ENCODE results near the gene ZNF835. TPM values are rescaled to one million over a fixed set of nuclear protein-coding genes. Genes with fewer than 3 reads are reported as not detected.

The ZNF835 gene
- total RNA-seq, 1 experiment from 2014 or later, result not detected

DNA sequence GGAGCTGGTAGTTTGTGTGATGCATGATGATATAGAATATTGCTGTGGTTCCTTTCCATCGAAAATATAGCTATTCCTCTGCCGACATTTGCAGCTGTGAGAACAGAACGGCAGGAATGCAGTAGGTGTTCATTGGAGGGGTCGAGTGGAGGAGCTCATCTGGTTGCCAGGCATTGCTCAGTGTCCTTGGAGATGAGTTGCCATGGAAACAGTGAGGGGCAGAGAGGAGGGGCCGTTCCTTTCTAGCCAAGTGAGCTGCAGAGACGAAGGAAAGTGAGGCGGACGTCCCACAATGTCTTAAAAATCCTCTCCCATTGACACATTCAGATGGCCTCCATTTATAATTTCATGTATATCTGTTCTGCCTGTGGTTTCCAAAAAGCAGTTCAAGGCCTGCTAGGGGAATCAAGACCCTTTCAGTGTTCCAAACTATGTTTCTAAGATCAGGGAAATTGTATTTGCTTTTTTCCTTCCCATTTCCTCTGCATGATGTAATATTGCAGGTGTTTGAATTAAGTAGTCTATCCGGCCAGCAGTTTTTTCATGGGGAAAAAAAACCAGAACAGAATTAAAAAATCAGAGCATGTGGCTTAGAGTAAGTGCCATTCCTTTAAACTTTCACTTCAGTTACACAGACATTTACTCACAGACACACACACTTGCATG, 41.2 kb upstream of the ZNF835 start:
- no peaks in the 10 kb centered on the region for H3K9me2 ChIP-seq (ENCODE audit: insufficient read depth)
- TF ChIP-seq, protein P1, sequence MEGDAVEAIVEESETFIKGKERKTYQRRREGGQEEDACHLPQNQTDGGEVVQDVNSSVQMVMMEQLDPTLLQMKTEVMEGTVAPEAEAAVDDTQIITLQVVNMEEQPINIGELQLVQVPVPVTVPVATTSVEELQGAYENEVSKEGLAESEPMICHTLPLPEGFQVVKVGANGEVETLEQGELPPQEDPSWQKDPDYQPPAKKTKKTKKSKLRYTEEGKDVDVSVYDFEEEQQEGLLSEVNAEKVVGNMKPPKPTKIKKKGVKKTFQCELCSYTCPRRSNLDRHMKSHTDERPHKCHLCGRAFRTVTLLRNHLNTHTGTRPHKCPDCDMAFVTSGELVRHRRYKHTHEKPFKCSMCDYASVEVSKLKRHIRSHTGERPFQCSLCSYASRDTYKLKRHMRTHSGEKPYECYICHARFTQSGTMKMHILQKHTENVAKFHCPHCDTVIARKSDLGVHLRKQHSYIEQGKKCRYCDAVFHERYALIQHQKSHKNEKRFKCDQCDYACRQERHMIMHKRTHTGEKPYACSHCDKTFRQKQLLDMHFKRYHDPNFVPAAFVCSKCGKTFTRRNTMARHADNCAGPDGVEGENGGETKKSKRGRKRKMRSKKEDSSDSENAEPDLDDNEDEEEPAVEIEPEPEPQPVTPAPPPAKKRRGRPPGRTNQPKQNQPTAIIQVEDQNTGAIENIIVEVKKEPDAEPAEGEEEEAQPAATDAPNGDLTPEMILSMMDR (conservative IDR thresholded peaks at IDR 0.05), result no peak
- no peak for TF ChIP-seq EZH2 (IDR thresholded peaks at IDR 0.05; ENCODE audit: low read depth)
- ChIA-PET POLR2A (ENCODE audit: unreplicated experiment) (no interaction called here), CTCF (no interaction called here)
- BruUV-seq (replicated peaks), result no TSS peak
- H3K4me2 ChIP-seq, result no peak overlapping the region
- no peaks in the 10 kb centered on the region for H3K36me3 ChIP-seq (ENCODE audit: low read depth)
- intact Hi-C loops (cut with micrococcal nuclease; ENCODE audit: unreplicated experiment), result no loop called here
- no peaks in the 10 kb centered on the region for H3F3A ChIP-seq (ENCODE audit: insufficient read depth, low read depth)
- H3K79me2 ChIP-seq (ENCODE audit: low read depth), result no peaks in the 10 kb centered on the region
- H4K20me1 ChIP-seq (ENCODE audit: insufficient read depth), result no peaks in the 10 kb centered on the region
- no peaks in the 10 kb centered on the region for H3K9me3 ChIP-seq (ENCODE audit: insufficient read depth, low read depth)
- peaks cover 16% of the 10 kb centered on the region; the same call in 1 of the 2 replicates for H3K27me3 ChIP-seq (ENCODE audit: insufficient read depth, low read depth)
- H3K4me3 ChIP-seq, result no peak overlapping the region
- no peak overlapping the region for H2AFZ ChIP-seq
- no peak overlapping the region for H3K27ac ChIP-seq
- DNase-seq, result no peak
- no peaks in the 10 kb centered on the region for H3K4me1 ChIP-seq (replicated peaks; ENCODE audit: insufficient read depth)

DNA sequence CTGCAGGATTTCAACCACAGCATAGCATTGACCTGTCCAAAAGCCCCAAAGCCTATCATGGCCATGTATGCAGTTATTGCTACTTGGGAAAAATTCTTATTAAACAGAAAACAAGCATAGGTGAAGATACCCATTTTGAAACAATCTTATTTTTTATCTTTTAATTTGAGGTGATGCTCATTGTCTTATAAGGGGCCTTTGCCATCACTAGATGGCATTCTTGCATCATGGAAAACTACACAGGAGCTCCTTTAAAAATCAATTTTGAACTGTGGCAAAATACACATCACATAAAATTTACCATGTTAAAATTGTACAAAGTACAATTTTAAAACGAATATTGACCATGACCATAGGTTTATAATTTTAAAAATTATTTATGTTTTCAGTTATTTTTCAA, 38.9 kb upstream of the ZNF835 start:
- intact Hi-C loops (cut with micrococcal nuclease; ENCODE audit: unreplicated experiment), result no loop called here
- ChIA-PET POLR2A (ENCODE audit: unreplicated experiment) (no interaction called here), CTCF (interaction anchor here (0.7 kb wide), 1 partner anchor 1746 kb away, joined by 3 read pairs; no protein-coding TSS in a partner anchor)
- Histone ChIP-seq H3K4me1 (replicated peaks; ENCODE audit: insufficient read depth) (no peaks in the 10 kb centered on the region), H3K9me2 (ENCODE audit: insufficient read depth) (no peaks in the 10 kb centered on the region), H3F3A (ENCODE audit: insufficient read depth, low read depth) (no peaks in the 10 kb centered on the region), H3K27me3 (ENCODE audit: insufficient read depth, low read depth) (peaks cover 11% of the 10 kb centered on the region; the same call in 1 of the 2 replicates), H4K20me1 (ENCODE audit: insufficient read depth) (no peaks in the 10 kb centered on the region), H3K4me2 (no peak overlapping the region), H3K9me3 (ENCODE audit: insufficient read depth, low read depth) (no peaks in the 10 kb centered on the region), H3K27ac (no peak overlapping the region), H2AFZ (no peak overlapping the region), H3K4me3 (no peak overlapping the region), H3K79me2 (ENCODE audit: low read depth) (no peaks in the 10 kb centered on the region), H3K36me3 (ENCODE audit: low read depth) (no peaks in the 10 kb centered on the region)
- no peak for DNase-seq
- TF ChIP-seq, protein P1 (conservative IDR thresholded peaks at IDR 0.05), result no peak
- TF ChIP-seq EZH2 (IDR thresholded peaks at IDR 0.05; ENCODE audit: low read depth), result no peak
- BruUV-seq (replicated peaks), result no TSS peak

GRCh38 chr19:56707821-56708220, 36.3 kb upstream of the ZNF835 start:
- Histone ChIP-seq H2AFZ (no peak overlapping the region), H3K9me3 (ENCODE audit: insufficient read depth, low read depth) (no peaks in the 10 kb centered on the region), H4K20me1 (ENCODE audit: insufficient read depth) (no peaks in the 10 kb centered on the region), H3K27me3 (ENCODE audit: insufficient read depth, low read depth) (0 out of 2 replicates have a peak, but pooled peaks cover 9% of the 10 kb centered on the region), H3K4me2 (no peak overlapping the region), H3K79me2 (ENCODE audit: low read depth) (no peaks in the 10 kb centered on the region), H3K36me3 (ENCODE audit: low read depth) (no peaks in the 10 kb centered on the region), H3K9me2 (ENCODE audit: insufficient read depth) (no peaks in the 10 kb centered on the region), H3K4me1 (replicated peaks; ENCODE audit: insufficient read depth) (no peaks in the 10 kb centered on the region), H3F3A (ENCODE audit: insufficient read depth, low read depth) (no peaks in the 10 kb centered on the region), H3K4me3 (no peak overlapping the region), H3K27ac (no peak overlapping the region)
- intact Hi-C loops (cut with micrococcal nuclease; ENCODE audit: unreplicated experiment), result no loop called here
- ChIA-PET CTCF (no interaction called here), POLR2A (ENCODE audit: unreplicated experiment) (no interaction called here)
- no peak for DNase-seq
- no peak for TF ChIP-seq EZH2 (IDR thresholded peaks at IDR 0.05; ENCODE audit: low read depth)
- TF ChIP-seq, protein P1 (conservative IDR thresholded peaks at IDR 0.05), result no peak
- BruUV-seq (replicated peaks), result no TSS peak

All from PC-9 (cell line).